HepG2 (cell line): ENCODE data around the gene CASKIN2. TPM values are rescaled to one million over a fixed set of nuclear protein-coding genes. Genes with fewer than 3 reads are reported as not detected.

Source experiments
- NPAS2 ChIP-seq: sonication (generic); formaldehyde crosslinking; IDR thresholded peaks from 2 replicates; pipeline ENCODE4 v1.8.0; 2022; ENCODE audit warnings: mild to moderate bottlenecking, missing genetic modification reagents, borderline replicate concordance
- PHF20 ChIP-seq: sonication (generic); formaldehyde crosslinking; IDR thresholded peaks from 2 replicates; pipeline ENCODE4 v1.5.0; 2020; ENCODE audit warnings: mild to moderate bottlenecking, missing genetic modification reagents
- TGIF2 ChIP-seq: IDR thresholded peaks from 2 replicates; pipeline ENCODE4 v1.6.1; 2016; ENCODE audit warnings: control low read depth, missing compliant biosample characterization
- ZFY ChIP-seq: sonication (generic); formaldehyde crosslinking; IDR thresholded peaks from 2 replicates; pipeline ENCODE4 v1.4.0; 2020; ENCODE audit warnings: missing genetic modification reagents
- ZNF781 ChIP-seq: sonication (generic); formaldehyde crosslinking; IDR thresholded peaks from 2 replicates; pipeline ENCODE4 v1.5.1; 2020; ENCODE audit warnings: borderline replicate concordance, mild to moderate bottlenecking, missing genetic modification reagents; ENCODE audit errors: not compliant biosample characterization
- ZSCAN25 ChIP-seq: sonication (generic); formaldehyde crosslinking; IDR thresholded peaks from 2 replicates; pipeline ENCODE4 v1.8.0; 2022; ENCODE audit warnings: mild to moderate bottlenecking, missing genetic modification reagents
- polyA plus RNA-seq, 8 experiments: library from polyadenylated mRNA; depleted of rRNA in 3 of 8; stranded (reverse) in 7 of 8; unstranded in 1 of 8; fragments of >200 nt; fragmentation: Illumina TruSeq in 4 of 8; extraction: Trizol in 4 of 8; gene quantifications; 2 replicates each; pipeline versions ENCODE4 v1.2.1 to v1.2.3, GENCODE V29; 2011 to 2016; ENCODE audit warnings: low read depth in 4 of 8, missing spikeins in 1 of 8, mixed read lengths in 1 of 8; ENCODE audit not compliant: insufficient read depth in 1 of 8
- total RNA-seq, 5 experiments: library from RNA; depleted of rRNA; stranded (reverse); fragments of >200 nt; fragmentation: Illumina TruSeq; extraction: Trizol; gene quantifications; 2 replicates each; pipeline ENCODE4 v1.2.3, GENCODE V29; 2016; ENCODE audit warnings: low read depth in 1 of 5
- TF ChIP-seq, protein P1 (sequence below), 2 experiments: IDR thresholded peaks; 2 replicates each; pipeline ENCODE4 v1.6.1; 2011 to 2012; ENCODE audit warnings: low read length in 2 of 2, borderline replicate concordance in 1 of 2, low read depth in 1 of 2, mild to moderate bottlenecking in 1 of 2, moderate library complexity in 1 of 2
- TF ChIP-seq, protein P2 (sequence below): sonication (generic); formaldehyde crosslinking; IDR thresholded peaks from 2 replicates; pipeline ENCODE4 v1.4.0; 2020; ENCODE audit warnings: missing genetic modification reagents
- TF ChIP-seq, protein P3 (sequence below): sonication (generic); formaldehyde crosslinking; IDR thresholded peaks from 2 replicates; pipeline ENCODE4 v1.5.0; 2020; ENCODE audit warnings: mild to moderate bottlenecking, missing genetic modification reagents, borderline replicate concordance

The CASKIN2 gene
- total and polyA plus RNA-seq, 2 of the 13 experiments (the other 11 are each of a cell fraction or from before 2014, with no cell fraction given) = 5.2 to 7.8 TPM

DNA sequence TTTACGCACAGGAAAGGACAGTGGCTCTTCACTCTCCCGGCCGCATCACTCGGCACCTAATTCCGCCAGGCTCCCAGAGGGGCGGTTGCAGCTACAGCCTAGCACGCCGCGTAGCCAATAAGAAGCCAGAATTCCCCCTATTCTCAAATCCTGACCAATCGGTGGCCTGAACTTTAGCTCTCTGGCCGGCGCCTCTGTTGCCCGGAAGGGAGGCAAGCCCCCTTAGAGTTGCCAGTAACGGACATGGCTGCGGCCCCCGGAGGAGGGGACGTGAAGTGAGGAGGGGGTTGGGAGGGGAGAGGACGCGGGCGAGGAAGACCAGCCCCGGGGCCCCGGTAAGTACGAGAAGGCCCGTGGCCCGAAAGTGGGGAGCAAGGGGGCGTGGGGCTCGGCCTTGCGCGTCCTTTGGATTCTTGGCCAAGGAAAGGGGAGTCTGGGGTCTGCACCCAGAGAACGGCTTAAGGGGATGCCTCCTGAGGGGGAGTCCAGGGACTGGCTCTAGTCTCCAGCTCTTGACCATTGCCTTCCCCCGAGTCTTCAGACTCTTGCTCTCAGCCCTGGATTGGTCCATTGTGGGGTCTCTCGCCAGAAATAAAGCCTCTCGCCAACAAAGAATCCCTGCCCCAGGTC is 58.8 kb downstream of the CASKIN2 start, which contains the start of gene TMEM94 (continued):
- TF ChIP-seq, protein P1, sequence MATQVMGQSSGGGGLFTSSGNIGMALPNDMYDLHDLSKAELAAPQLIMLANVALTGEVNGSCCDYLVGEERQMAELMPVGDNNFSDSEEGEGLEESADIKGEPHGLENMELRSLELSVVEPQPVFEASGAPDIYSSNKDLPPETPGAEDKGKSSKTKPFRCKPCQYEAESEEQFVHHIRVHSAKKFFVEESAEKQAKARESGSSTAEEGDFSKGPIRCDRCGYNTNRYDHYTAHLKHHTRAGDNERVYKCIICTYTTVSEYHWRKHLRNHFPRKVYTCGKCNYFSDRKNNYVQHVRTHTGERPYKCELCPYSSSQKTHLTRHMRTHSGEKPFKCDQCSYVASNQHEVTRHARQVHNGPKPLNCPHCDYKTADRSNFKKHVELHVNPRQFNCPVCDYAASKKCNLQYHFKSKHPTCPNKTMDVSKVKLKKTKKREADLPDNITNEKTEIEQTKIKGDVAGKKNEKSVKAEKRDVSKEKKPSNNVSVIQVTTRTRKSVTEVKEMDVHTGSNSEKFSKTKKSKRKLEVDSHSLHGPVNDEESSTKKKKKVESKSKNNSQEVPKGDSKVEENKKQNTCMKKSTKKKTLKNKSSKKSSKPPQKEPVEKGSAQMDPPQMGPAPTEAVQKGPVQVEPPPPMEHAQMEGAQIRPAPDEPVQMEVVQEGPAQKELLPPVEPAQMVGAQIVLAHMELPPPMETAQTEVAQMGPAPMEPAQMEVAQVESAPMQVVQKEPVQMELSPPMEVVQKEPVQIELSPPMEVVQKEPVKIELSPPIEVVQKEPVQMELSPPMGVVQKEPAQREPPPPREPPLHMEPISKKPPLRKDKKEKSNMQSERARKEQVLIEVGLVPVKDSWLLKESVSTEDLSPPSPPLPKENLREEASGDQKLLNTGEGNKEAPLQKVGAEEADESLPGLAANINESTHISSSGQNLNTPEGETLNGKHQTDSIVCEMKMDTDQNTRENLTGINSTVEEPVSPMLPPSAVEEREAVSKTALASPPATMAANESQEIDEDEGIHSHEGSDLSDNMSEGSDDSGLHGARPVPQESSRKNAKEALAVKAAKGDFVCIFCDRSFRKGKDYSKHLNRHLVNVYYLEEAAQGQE (IDR thresholded peaks at IDR 0.05; ENCODE audit: borderline replicate concordance in 1 of 2, low read depth in 1 of 2, low read length in 2 of 2) = peak in 1 of 2 experiments; percentile 28; a peak in 1 of 4 replicates
- TF ChIP-seq PHF20 (CRISPR knock-in tag) (peak; percentile 59), TGIF2 (CRISPR knock-in tag) (peak; percentile 69; the same call in 1 of the 2 replicates), ZNF781 (CRISPR knock-in tag) (peak; percentile 78), NPAS2 (CRISPR knock-in tag) (no peak; the same call in 1 of the 2 replicates), ZSCAN25 (CRISPR knock-in tag) (peak; percentile 24; the same call in 1 of the 2 replicates), ZFY (CRISPR knock-in tag) (peak; percentile 79)
- TF ChIP-seq, protein P2, sequence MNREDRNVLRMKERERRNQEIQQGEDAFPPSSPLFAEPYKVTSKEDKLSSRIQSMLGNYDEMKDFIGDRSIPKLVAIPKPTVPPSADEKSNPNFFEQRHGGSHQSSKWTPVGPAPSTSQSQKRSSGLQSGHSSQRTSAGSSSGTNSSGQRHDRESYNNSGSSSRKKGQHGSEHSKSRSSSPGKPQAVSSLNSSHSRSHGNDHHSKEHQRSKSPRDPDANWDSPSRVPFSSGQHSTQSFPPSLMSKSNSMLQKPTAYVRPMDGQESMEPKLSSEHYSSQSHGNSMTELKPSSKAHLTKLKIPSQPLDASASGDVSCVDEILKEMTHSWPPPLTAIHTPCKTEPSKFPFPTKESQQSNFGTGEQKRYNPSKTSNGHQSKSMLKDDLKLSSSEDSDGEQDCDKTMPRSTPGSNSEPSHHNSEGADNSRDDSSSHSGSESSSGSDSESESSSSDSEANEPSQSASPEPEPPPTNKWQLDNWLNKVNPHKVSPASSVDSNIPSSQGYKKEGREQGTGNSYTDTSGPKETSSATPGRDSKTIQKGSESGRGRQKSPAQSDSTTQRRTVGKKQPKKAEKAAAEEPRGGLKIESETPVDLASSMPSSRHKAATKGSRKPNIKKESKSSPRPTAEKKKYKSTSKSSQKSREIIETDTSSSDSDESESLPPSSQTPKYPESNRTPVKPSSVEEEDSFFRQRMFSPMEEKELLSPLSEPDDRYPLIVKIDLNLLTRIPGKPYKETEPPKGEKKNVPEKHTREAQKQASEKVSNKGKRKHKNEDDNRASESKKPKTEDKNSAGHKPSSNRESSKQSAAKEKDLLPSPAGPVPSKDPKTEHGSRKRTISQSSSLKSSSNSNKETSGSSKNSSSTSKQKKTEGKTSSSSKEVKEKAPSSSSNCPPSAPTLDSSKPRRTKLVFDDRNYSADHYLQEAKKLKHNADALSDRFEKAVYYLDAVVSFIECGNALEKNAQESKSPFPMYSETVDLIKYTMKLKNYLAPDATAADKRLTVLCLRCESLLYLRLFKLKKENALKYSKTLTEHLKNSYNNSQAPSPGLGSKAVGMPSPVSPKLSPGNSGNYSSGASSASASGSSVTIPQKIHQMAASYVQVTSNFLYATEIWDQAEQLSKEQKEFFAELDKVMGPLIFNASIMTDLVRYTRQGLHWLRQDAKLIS (CRISPR knock-in tag) = 0 out of 2 replicates have a peak, but pooled peaks have one; percentile 42
- TF ChIP-seq, protein P3, sequence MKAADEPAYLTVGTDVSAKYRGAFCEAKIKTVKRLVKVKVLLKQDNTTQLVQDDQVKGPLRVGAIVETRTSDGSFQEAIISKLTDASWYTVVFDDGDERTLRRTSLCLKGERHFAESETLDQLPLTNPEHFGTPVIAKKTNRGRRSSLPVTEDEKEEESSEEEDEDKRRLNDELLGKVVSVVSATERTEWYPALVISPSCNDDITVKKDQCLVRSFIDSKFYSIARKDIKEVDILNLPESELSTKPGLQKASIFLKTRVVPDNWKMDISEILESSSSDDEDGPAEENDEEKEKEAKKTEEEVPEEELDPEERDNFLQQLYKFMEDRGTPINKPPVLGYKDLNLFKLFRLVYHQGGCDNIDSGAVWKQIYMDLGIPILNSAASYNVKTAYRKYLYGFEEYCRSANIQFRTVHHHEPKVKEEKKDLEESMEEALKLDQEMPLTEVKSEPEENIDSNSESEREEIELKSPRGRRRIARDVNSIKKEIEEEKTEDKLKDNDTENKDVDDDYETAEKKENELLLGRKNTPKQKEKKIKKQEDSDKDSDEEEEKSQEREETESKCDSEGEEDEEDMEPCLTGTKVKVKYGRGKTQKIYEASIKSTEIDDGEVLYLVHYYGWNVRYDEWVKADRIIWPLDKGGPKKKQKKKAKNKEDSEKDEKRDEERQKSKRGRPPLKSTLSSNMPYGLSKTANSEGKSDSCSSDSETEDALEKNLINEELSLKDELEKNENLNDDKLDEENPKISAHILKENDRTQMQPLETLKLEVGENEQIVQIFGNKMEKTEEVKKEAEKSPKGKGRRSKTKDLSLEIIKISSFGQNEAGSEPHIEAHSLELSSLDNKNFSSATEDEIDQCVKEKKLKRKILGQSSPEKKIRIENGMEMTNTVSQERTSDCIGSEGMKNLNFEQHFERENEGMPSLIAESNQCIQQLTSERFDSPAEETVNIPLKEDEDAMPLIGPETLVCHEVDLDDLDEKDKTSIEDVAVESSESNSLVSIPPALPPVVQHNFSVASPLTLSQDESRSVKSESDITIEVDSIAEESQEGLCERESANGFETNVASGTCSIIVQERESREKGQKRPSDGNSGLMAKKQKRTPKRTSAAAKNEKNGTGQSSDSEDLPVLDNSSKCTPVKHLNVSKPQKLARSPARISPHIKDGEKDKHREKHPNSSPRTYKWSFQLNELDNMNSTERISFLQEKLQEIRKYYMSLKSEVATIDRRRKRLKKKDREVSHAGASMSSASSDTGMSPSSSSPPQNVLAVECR (CRISPR knock-in tag) = peak; percentile 84; the same call in 1 of the 2 replicates
